ENCODE results near the gene MINAR2. TPM values are rescaled to one million over a fixed set of nuclear protein-coding genes. Genes with fewer than 3 reads are reported as not detected.

MINAR2 gene
- total and polyA plus RNA-seq, 9 of the 15 experiments (the other 6 are each of a cell fraction or from before 2014, with no cell fraction given), result not detected

GRCh38 chr5:129804705-129805104 lies 56.8 kb downstream of the MINAR2 start:
- no peak overlapping the region for H3K27ac ChIP-seq (ENCODE audit: extremely low read depth, low read depth, low read length)
- in situ Hi-C loops (cut with MboI), result no loop called here
- H3K79me2 ChIP-seq (ENCODE audit: control insufficient read depth, insufficient read depth, low read length), result no peaks in the 10 kb centered on the region
- ChIA-PET POLR2A (no interaction called here), CTCF (ENCODE audit: low intra/inter-chr PET ratio) (no interaction called here)
- DNase-seq (ENCODE audit: extremely low read depth in 1 of 4, low spot score in 3 of 4) (no peak), ATAC-seq (no peak), FAIRE-seq (no peak)
- H3K9me1 ChIP-seq (ENCODE audit: control insufficient read depth, insufficient read depth, low read length), result no peaks in the 10 kb centered on the region
- no peaks in the 10 kb centered on the region for H3K36me3 ChIP-seq (ENCODE audit: control insufficient read depth, insufficient read depth, low read length)
- no peaks in the 10 kb centered on the region for H3K27me3 ChIP-seq (ENCODE audit: control insufficient read depth in 2 of 2, insufficient read depth in 2 of 2, low read length in 2 of 2)
- intact Hi-C loops (cut with micrococcal nuclease), result no loop called here
- TF ChIP-seq HMG20A (CRISPR knock-in tag; conservative IDR thresholded peaks at IDR 0.05) (no peak), ZNF696 (CRISPR knock-in tag; conservative IDR thresholded peaks at IDR 0.05) (no peak), ZNF778 (CRISPR knock-in tag; IDR thresholded peaks at IDR 0.05) (no peak)
- no peak overlapping the region for H3K4me2 ChIP-seq (ENCODE audit: insufficient read depth, low read length)
- no peaks in the 10 kb centered on the region for H3K4me1 ChIP-seq (replicated peaks in 1 of 2; ENCODE audit: control insufficient read depth in 2 of 2, insufficient read depth in 2 of 2, low read length in 2 of 2)
- H3K4me3 ChIP-seq, result no peak overlapping the region
- BruUV-seq (replicated peaks), result no TSS peak
- H3K9me3 ChIP-seq (replicated peaks; ENCODE audit: control insufficient read depth, insufficient read depth, low read depth, low read length), result no peaks in the 10 kb centered on the region
- 5% methylated on average over 7 of the region's 7 CpGs for WGBS (ENCODE audit: insufficient coverage, low coverage, missing lambda C conversion rate)
- H2AFZ ChIP-seq (ENCODE audit: low read depth, low read length), result no peak overlapping the region
- no peak overlapping the region for H3K9ac ChIP-seq (ENCODE audit: insufficient read depth in 1 of 2, low read depth in 2 of 2, low read length in 2 of 2)
- H4K20me1 ChIP-seq (replicated peaks; ENCODE audit: control insufficient read depth, insufficient read depth, low read length), result no peaks in the 10 kb centered on the region

- FAIRE-seq (no peak), DNase-seq (ENCODE audit: extremely low read depth in 1 of 4, low spot score in 3 of 4) (no peak), ATAC-seq (no peak)
- H3K4me1 ChIP-seq (replicated peaks in 1 of 2; ENCODE audit: control insufficient read depth in 2 of 2, insufficient read depth in 2 of 2, low read length in 2 of 2), result no peaks in the 10 kb centered on the region
- ChIA-PET POLR2A (no interaction called here), CTCF (ENCODE audit: low intra/inter-chr PET ratio) (no interaction called here)
- H3K36me3 ChIP-seq (ENCODE audit: control insufficient read depth, insufficient read depth, low read length), result no peaks in the 10 kb centered on the region
- intact Hi-C loops (cut with micrococcal nuclease) (no loop called here), in situ Hi-C loops (cut with MboI) (no loop called here)
- WGBS (ENCODE audit: insufficient coverage, low coverage, missing lambda C conversion rate), result 0% methylated on average over 3 of the region's 3 CpGs
- no peaks in the 10 kb centered on the region for H4K20me1 ChIP-seq (replicated peaks; ENCODE audit: control insufficient read depth, insufficient read depth, low read length)
- H3K79me2 ChIP-seq (ENCODE audit: control insufficient read depth, insufficient read depth, low read length), result no peaks in the 10 kb centered on the region
- no peaks in the 10 kb centered on the region for H3K9me1 ChIP-seq (ENCODE audit: control insufficient read depth, insufficient read depth, low read length)
- no peak overlapping the region for H3K4me2 ChIP-seq (ENCODE audit: insufficient read depth, low read length)
- no peak overlapping the region for H3K9ac ChIP-seq (ENCODE audit: insufficient read depth in 1 of 2, low read depth in 2 of 2, low read length in 2 of 2)
- no peak overlapping the region for H3K27ac ChIP-seq (ENCODE audit: extremely low read depth, low read depth, low read length)
- no TSS peak for BruUV-seq (replicated peaks)
- no peak overlapping the region for H2AFZ ChIP-seq (ENCODE audit: low read depth, low read length)
- H3K4me3 ChIP-seq, result no peak overlapping the region
- 0 out of 2 replicates have a peak, but pooled peaks cover 2% of the 10 kb centered on the region for H3K9me3 ChIP-seq (replicated peaks; ENCODE audit: control insufficient read depth, insufficient read depth, low read depth, low read length)
- no peaks in the 10 kb centered on the region for H3K27me3 ChIP-seq (ENCODE audit: control insufficient read depth in 2 of 2, insufficient read depth in 2 of 2, low read length in 2 of 2)
- no peak for TF ChIP-seq CHD2 (IDR thresholded peaks at IDR 0.05; ENCODE audit: low read depth, low read length)
- no peak for TF ChIP-seq CTBP1 (IDR thresholded peaks at IDR 0.05; ENCODE audit: borderline replicate concordance)
- TF ChIP-seq CREB3 (tag; conservative IDR thresholded peaks at IDR 0.05; ENCODE audit: low read depth), result no peak
- no peak for TF ChIP-seq RNF219 (CRISPR knock-in tag; IDR thresholded peaks at IDR 0.05)
- no peak for TF ChIP-seq GABPA (tag; conservative IDR thresholded peaks at IDR 0.05; ENCODE audit: low read depth)
Observed at GRCh38 chr5:129807162-129807814, 59.4 kb downstream of the MINAR2 start.
